Tibial nerve (tissue), 4 donors: ENCODE results near the gene PDZRN3. TPM values are rescaled to one million over a fixed set of nuclear protein-coding genes. Genes with fewer than 3 reads are reported as not detected.

Source experiments
- DNase-seq, 2 donors: peaks; one replicate each; pipeline ENCODE4 v3.0.0-alpha.2; 2019; ENCODE audit warnings: low spot score in 2 of 2
- H3K27ac ChIP-seq, 4 donors: fragments of 200-600 bp; sonication (generic) in 3 of 4; one replicate each; pipeline ENCODE4 v1.5.1; 2017 to 2019; ENCODE audit warnings: mild to moderate bottlenecking in 1 of 4
- H3K27me3 ChIP-seq, 2 donors: fragments of 200-600 bp; sonication (generic) in 1 of 2; one replicate each; pipeline versions ENCODE4 v1.5.1 to v1.6.0; 2017 to 2019
- H3K36me3 ChIP-seq, 3 donors: fragments of 200-600 bp; sonication (generic); one replicate each; pipeline ENCODE4 v1.5.1; 2018 to 2019
- H3K4me1 ChIP-seq, 4 donors: fragments of 200-600 bp; sonication (generic) in 3 of 4; one replicate each; pipeline ENCODE4 v1.5.1; 2017 to 2019
- H3K4me3 ChIP-seq, 4 donors: fragments of 200-600 bp; sonication (generic) in 3 of 4; one replicate each; pipeline ENCODE4 v1.5.1; 2017 to 2019; ENCODE audit warnings: mild to moderate bottlenecking in 1 of 4, moderate library complexity in 1 of 4
- H3K9me3 ChIP-seq, 4 donors: fragments of 200-600 bp; sonication (generic) in 3 of 4; one replicate each; pipeline ENCODE4 v1.5.1; 2017 to 2019
- CTCF ChIP-seq, 5 experiments: fragments of 200-600 bp in 3 of 5; fragments of 450-650 bp in 2 of 5; sonication (generic) in 3 of 5; IDR thresholded peaks; one replicate each; pipeline ENCODE4 v1.5.1; 2016 to 2019; ENCODE audit warnings: antibody characterized with exemption in 5 of 5, mild to moderate bottlenecking in 3 of 5, moderate library complexity in 2 of 5
- EP300 ChIP-seq, 2 donors: sonication (generic); formaldehyde crosslinking; IDR thresholded peaks; one replicate each; pipeline ENCODE4 v1.6.1; 2017; ENCODE audit warnings: antibody characterized with exemption in 2 of 2, mild to moderate bottlenecking in 1 of 2
- POLR2A ChIP-seq, 2 donors: fragments of 450-650 bp; IDR thresholded peaks; one replicate each; pipeline ENCODE4 v1.6.1; 2017; ENCODE audit warnings: antibody characterized with exemption in 2 of 2, mild to moderate bottlenecking in 2 of 2, moderate library complexity in 2 of 2
- WGBS, 2 donors: methylation state at CpG; one replicate each; pipeline ENCODE4 v1.1.5; 2018; 5-methylcytosine and 5-hydroxymethylcytosine counted together
- total RNA-seq, 4 donors: library from RNA; depleted of rRNA; stranded (reverse); fragments of >200 nt; gene quantifications; one replicate each; pipeline ENCODE4 v1.1.0, GENCODE V29; 2016

The PDZRN3 gene
- total RNA-seq, 4 donors from 2014 or later, result 48.3 to 87.2 (median 64.3) TPM

GRCh38 chr3:73624017-73624820 lies 522 bp downstream of the PDZRN3 start:
- H3K4me1 ChIP-seq, result peaks cover 0 to 49% (median 11%) of the 10 kb centered on the region in 4 donors
- no peak for DNase-seq

GRCh38 chr3:73623346-73623745 lies 1.4 kb downstream of the PDZRN3 start:
- H3K4me1 ChIP-seq, result peaks cover 0 to 55% (median 13%) of the 10 kb centered on the region in 4 donors
- no peaks in the 10 kb centered on the region for H3K9me3 ChIP-seq
- WGBS, 2 donors, result 11 to 12% methylated on average over 4 of the region's 4 CpGs
- peak overlapping the region in 3 of 4 donors; percentile 62 to 88 (median 84) for H3K27ac ChIP-seq
- no peaks in the 10 kb centered on the region for H3K36me3 ChIP-seq
- no peak for TF ChIP-seq POLR2A (IDR thresholded peaks at IDR 0.05)
- TF ChIP-seq EP300 (IDR thresholded peaks at IDR 0.05), result no peak
- no peak for TF ChIP-seq CTCF (IDR thresholded peaks at IDR 0.05)
- no peaks in the 10 kb centered on the region for H3K27me3 ChIP-seq
- DNase-seq, result no peak
- peak overlapping the region; percentile 48 to 67 (median 63) for H3K4me3 ChIP-seq

More at GRCh38 chr3:73624017-73624820, 522 bp downstream of the PDZRN3 start:
- WGBS, 2 donors, result 2 to 3% methylated on average over 27 to 38 of the region's 112 CpGs
- TF ChIP-seq EP300 (IDR thresholded peaks at IDR 0.05) (no peak), POLR2A (IDR thresholded peaks at IDR 0.05) (no peak), CTCF (IDR thresholded peaks at IDR 0.05) (peak in 2 of 5 experiments; percentile 8 to 30)
- peak overlapping the region; percentile 48 to 79 (median 66) for H3K4me3 ChIP-seq
- H3K9me3 ChIP-seq, result no peaks in the 10 kb centered on the region
- H3K27me3 ChIP-seq, result no peaks in the 10 kb centered on the region
- peak overlapping the region; percentile 26 to 89 (median 76) for H3K27ac ChIP-seq
- no peaks in the 10 kb centered on the region for H3K36me3 ChIP-seq

GRCh38 chr3:73622091-73622805 lies 2.5 kb downstream of the PDZRN3 start:
- DNase-seq, result no peak
- Histone ChIP-seq H3K4me1 (peaks cover 0 to 58% (median 15%) of the 10 kb centered on the region in 4 donors), H3K9me3 (no peaks in the 10 kb centered on the region), H3K27ac (peak overlapping the region; percentile 17 to 88 (median 73)), H3K4me3 (peak overlapping the region; percentile 29 to 67 (median 56)), H3K36me3 (no peaks in the 10 kb centered on the region), H3K27me3 (no peaks in the 10 kb centered on the region)
- TF ChIP-seq EP300 (IDR thresholded peaks at IDR 0.05) (peak in 1 of 2 donors; percentile 10), POLR2A (IDR thresholded peaks at IDR 0.05) (no peak), CTCF (IDR thresholded peaks at IDR 0.05) (no peak)
- WGBS, 2 donors, result 17 to 18% methylated on average over 10 of the region's 10 CpGs

GRCh38 chr3:73621388-73621787 lies 3.4 kb downstream of the PDZRN3 start:
- no peak for TF ChIP-seq EP300 (IDR thresholded peaks at IDR 0.05)
- Histone ChIP-seq H3K4me3 (peak overlapping the region; percentile 29 to 67 (median 56)), H3K27me3 (no peaks in the 10 kb centered on the region), H3K4me1 (peaks cover 0 to 58% (median 12%) of the 10 kb centered on the region in 4 donors), H3K9me3 (no peaks in the 10 kb centered on the region), H3K36me3 (no peaks in the 10 kb centered on the region), H3K27ac (peak overlapping the region; percentile 17 to 88 (median 73))
- no peak for DNase-seq
- WGBS, 2 donors, result 9 to 24% methylated on average over 4 of the region's 4 CpGs

GRCh38 chr3:73618461-73618860 lies 6.3 kb downstream of the PDZRN3 start:
- no peak for TF ChIP-seq EP300 (IDR thresholded peaks at IDR 0.05)
- TF ChIP-seq POLR2A (IDR thresholded peaks at IDR 0.05), result no peak
- no peak for TF ChIP-seq CTCF (IDR thresholded peaks at IDR 0.05)
- Histone ChIP-seq H3K9me3 (no peaks in the 10 kb centered on the region), H3K36me3 (no peaks in the 10 kb centered on the region), H3K4me3 (no peak overlapping the region), H3K4me1 (peaks cover 0 to 63% (median 9%) of the 10 kb centered on the region in 4 donors), H3K27me3 (no peaks in the 10 kb centered on the region), H3K27ac (peak overlapping the region in 1 of 4 donors; percentile 23)
- 22 to 24% methylated on average over 2 of the region's 2 CpGs for WGBS, 2 donors
- DNase-seq, result no peak
